ENCODE data around the gene TOP1.
A peak's percentile ranks its signal among the peaks of the same experiment; 100 is the strongest.

TOP1 gene

DNA sequence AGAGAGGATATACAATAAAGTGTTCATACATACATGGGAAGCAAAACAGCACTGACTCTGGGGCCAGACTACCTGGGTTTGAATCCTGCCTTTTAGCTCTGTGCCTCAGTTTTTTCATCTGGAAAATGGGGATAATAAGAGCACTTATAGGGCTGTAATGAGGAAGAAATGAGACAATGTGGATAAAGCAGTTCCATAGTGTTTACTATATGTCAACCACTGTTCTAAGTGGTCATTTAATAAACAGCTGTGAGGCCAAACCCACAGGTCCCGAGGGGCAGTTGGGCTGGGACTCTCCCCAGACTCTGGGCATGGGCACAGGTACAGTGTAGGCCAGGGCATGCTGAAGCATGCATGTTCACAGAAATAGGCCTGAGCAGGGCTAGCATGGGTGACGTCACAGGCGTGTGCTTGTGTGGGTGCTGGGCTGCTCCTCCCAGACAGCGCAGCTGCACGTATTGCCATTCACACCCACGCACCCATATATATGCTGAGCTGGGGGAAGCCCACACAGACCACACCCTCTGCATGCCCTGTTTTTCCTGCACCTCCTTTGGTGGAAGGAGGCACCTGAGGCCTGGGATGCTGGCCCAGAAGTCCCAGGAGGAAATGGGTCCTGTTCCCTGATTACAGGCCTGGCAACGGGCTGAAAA lies 105.2 kb downstream of the TOP1 start:
- peak; percentile 65 for DNase-seq

- DNase-seq = no peak
Observed at GRCh38 chr20:41134362-41135186, 106.0 kb downstream of the TOP1 start.

GRCh38 chr20:41135187-41135887 lies 106.7 kb downstream of the TOP1 start:
- DNase-seq = peak; percentile 57

GRCh38 chr20:41135888-41136679 lies 107.5 kb downstream of the TOP1 start:
- DNase-seq = no peak

DNA sequence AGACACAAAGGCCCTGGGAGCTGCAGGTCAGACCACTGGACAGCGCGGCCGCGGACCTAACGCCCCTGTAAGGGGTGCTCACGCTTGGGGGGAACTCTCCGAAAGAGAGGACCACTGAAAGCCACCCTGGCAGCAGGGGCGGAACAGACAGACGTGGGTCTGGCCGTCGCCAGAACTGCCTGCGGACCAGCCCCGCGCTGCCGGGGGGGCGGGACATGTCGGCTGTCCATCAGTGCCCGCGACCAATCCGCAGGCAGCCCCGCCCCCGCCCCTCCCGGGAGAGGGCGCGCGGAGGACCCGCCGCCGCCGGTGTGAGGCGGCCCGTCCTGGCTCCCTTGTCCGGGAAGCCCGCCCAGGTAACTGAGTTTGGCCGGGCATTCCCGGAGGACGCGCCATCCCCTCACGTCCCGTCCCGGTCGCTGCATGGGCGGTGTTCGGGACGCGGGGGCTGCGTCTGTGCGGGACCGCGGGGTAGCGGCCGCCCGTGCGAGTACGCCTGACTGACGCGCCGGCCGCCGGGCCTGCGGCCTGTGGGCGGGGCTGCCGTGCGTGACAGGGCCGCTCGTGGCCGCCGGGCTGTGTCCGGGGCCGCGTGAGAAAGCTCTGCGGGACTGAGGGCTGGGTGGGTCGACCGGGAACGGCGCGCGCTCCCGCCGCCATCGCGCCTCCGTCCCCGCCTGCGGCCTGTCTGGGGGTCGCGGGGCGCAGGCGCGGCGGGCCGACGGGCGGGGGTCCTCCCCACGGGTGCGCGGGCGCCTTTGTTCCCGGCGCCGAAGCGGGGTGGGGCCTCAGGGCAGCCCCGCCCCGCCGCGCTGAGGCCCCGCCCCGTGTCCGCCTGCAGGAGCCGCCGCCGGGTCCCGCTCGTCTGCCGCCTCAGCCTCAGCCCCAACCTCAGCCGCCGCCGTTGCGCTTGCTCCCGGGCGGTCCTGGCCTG lies 108.3 kb downstream of the TOP1 start, which contains the start of gene PLCG1:
PLCG1 (plus strand) TSS at position 864 of the 934 bp plus-strand sequence. CDS start 99 bp downstream, outside the sequence.
- peak; percentile 83 for DNase-seq

GRCh38 chr20:41137614-41138474 lies 109.2 kb downstream of the TOP1 start:
- peak; percentile 58 for DNase-seq

DNA sequence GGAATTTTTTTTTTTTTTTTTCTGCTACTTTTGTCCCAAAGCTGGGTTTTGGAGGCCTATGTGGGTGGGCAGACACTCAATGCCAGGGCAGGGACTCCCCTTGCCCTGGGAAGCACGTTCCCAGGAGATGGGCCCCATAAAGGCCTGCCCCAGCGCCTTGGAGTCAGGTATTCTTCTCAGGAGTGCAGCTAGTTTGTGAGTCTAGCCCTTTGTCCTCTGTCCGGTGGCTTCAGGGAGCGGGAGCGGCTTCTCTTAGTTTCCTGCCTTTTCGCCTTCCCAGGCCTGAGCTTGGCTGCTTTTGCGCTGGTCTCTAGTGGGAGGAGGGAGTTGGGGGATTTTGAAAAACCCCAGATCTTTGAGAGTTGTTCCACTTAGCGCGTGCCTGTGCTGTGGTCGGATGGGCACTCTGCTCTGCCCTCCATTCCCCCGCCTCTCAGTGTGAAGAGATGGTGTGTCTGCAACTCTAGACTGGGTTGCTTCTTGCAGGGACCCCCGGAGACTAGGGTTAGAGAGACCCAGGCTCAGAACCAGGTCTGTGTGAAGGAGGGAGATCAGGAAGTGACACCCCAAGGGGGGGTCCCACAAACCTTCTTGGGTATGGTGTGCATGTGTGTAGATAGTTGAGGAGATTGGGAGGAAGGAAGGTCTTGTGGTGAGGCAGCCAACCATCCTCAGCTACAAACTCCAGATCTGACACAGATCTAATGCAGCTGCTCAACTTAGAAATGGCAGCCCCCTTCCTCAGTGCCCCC lies 110.0 kb downstream of the TOP1 start:
- DNase-seq = peak; percentile 26

DNA sequence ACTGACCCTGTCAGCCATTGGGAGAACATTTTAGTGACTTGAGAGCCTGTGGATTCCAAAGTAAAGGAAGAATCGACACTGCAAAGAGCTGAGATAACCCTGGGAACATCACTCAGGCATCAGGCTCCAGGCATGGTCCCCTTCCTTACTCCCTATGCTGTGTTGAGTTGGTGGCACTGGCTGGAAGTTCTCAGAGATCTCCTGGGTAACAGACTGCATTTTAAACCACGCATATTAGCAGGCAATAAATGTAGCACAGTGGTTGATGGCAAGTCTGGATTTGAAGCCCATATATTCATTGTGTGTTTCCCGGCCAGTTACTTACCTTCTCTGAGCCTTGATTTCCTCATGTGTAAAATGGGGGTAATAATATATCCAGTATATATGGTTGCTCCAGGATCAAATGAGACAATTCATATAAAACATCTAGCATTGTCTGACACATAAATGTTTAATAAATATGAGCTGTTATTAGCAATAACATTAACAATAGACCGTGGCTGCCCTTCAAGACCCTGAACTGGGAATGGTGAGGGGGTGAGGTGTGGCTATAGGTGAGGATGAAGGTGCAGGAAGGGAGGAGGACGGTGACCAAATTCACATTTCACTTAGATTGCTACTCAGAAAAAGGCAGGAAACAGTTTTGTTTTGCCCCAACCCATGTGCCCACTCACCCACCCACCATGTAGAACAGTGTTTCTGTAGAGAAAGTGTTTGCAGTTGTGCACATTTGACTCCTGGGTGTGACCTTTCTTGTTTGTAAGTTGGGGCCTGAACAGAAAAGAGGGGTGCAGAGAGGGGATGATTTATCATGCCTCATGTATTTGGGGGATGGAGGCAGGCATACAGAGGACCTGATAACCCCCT lies 110.8 kb downstream of the TOP1 start:
- DNase-seq = no peak

DNA sequence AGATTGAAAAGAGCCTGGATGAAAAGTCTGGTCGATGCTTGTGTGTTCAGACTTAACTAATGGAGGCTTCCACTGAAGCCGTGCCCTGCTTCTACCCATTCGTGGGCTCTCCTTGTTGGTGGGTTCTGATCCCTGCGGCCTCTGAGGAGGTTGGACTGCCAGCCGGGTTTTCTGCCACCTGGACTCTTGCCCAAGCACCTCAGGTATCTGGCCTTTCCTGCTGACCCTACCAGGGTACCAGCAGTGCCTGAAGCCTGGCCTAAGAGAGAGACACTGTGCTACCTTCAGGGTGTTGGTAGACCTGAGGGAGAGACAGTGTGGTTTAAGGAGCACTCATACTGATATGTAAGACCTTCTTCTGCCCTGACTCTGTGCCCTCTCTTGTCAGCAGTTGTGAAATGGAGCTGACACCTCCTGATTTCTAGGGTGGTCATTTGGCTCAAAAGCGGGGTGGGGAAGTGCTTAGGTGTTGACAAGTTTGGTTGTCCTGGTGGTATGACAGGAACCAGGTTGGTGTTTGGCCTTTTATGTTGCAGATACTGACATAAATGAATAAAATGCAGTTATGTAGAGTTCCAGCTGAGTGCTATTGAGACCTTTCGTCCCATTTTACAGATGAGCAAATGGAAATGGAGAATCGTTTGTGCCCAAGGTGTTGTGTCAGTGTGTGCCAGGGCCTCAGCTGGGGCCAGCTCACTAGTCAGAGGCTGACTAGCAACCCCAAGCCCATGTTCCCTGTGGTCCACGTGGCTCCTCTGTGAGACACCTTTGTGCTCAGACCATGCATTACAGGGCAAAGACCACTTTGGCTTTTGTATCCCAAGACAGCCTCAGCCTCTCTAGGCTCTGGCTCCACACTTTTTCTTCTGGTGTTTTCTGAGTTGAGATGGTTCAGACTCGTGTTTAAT lies 111.9 kb downstream of the TOP1 start:
- DNase-seq = no peak

DNA sequence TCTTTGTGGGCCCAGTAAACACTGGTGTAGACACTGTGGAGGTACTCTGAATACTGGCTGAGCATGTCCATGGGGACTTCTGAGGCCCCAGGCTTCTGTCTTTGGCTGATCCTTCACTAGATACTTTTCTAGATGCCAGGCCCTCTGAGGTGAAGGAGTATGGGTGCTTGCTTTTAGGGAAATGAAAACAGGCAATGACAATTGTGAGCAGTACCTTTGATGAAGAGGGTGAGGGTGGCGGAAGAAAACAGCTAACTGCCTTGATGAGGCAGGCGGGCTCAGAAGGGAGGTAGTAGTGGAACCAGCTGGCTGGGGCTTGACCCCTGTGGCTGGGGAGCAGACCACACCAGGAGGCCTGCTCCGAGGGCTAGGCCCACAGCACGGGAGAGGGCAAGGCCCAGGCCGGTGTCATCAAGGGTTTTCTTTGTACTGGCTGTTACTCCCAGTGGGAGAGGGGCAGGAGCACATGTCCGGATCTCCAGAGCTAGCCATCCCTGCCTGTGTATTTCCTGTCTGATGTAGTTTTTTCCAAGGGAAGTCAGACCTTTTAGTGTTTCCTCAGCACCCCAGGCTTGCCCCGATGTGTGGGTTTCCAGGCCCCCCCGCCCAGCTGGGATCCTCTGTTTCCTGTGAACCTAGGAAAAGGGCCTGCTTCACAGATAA lies 112.7 kb downstream of the TOP1 start:
- no peak for DNase-seq

- DNase-seq = no peak
Observed at GRCh38 chr20:41142245-41142644, 113.6 kb downstream of the TOP1 start.

- peak; percentile 36 for DNase-seq
Observed at GRCh38 chr20:41142919-41143318, 114.3 kb downstream of the TOP1 start.

- DNase-seq = no peak
Observed at GRCh38 chr20:41143354-41143753, 114.7 kb downstream of the TOP1 start.

DNA sequence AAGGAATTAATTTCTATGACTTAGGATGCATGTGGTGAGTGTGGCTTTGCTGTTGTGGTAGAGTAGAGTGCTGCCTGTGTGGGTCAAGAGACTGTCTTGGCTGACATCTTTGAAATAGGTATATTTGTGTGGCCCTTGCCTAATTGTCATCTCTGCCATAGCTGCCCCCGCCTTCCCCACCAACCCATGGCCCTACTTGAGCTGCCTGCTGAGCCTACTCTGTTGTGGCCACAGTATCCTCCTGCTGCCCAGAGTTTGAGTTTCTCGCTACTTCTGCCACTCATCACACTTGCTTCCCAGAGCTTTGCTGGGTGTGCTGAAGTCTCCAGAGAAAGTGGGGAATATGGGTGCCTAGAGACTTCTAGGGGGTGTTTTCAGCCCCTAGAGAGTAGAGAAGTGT lies 116.7 kb downstream of the TOP1 start:
- no peak for DNase-seq

GRCh38 chr20:41145821-41146620 lies 117.4 kb downstream of the TOP1 start:
- DNase-seq = no peak

- no peak for DNase-seq
Observed at GRCh38 chr20:41147767-41148191, 119.2 kb downstream of the TOP1 start.
